Fibroblast of lung (primary cell): ENCODE measurements around the gene VTI1B.

Experiments used
- EZH2 ChIP-seq: IDR thresholded peaks from 2 replicates; pipeline ENCODE4 v1.5.1; 2012; ENCODE audit warnings: low read length, control low read depth, mild to moderate bottlenecking; ENCODE audit errors: missing control alignments
- TF ChIP-seq, protein P1 (sequence below), 2 donors: IDR thresholded peaks in 1 of 2; conservative IDR thresholded peaks in 1 of 2; 1 replicate in 1 of 2; 2 replicates in 1 of 2; pipeline ENCODE4 v1.5.1; 2011 to 2012; ENCODE audit warnings: low read length in 2 of 2, control low read depth in 1 of 2, inconsistent platforms in 1 of 2, low read depth in 1 of 2, mild to moderate bottlenecking in 1 of 2

DNA sequence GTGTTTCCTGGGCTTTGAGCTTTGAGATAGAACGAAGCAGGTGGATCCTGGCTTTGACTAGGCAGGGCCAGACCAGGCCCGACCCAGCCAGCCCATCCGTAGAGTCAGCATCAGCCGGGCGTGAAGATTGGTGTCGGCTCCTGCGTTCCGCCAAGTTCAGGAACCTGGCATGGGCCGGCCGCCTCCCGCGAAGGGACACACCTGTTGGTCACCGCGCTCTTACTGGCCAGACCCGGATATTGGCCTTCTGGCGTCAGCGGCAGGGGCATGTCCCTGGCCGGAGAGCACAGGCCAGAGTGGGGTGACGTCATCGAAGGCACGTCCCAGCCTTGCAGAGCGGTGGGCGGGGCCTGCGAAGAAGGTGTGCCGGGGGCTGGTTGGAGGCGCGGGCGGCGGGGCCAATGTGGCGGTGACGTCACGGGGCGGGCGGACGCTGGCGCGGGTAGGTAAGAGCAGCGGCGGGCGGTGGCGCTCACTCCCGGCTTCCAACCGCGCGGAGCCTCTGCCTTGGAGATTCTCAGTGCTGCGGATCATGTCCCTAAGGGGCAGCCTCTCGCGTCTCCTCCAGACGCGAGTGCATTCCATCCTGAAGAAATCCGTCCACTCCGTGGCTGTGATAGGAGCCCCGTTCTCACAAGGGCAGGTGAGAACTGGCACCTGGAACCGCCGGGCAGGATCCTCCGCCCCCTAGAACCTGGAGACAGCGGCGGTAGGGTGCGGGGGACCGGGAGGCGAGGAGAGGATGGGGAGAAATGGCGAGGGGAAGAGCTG, 54.8 kb downstream of the VTI1B start, which contains the start of gene ARG2:
- TF ChIP-seq EZH2: no peak
- TF ChIP-seq, protein P1, sequence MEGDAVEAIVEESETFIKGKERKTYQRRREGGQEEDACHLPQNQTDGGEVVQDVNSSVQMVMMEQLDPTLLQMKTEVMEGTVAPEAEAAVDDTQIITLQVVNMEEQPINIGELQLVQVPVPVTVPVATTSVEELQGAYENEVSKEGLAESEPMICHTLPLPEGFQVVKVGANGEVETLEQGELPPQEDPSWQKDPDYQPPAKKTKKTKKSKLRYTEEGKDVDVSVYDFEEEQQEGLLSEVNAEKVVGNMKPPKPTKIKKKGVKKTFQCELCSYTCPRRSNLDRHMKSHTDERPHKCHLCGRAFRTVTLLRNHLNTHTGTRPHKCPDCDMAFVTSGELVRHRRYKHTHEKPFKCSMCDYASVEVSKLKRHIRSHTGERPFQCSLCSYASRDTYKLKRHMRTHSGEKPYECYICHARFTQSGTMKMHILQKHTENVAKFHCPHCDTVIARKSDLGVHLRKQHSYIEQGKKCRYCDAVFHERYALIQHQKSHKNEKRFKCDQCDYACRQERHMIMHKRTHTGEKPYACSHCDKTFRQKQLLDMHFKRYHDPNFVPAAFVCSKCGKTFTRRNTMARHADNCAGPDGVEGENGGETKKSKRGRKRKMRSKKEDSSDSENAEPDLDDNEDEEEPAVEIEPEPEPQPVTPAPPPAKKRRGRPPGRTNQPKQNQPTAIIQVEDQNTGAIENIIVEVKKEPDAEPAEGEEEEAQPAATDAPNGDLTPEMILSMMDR (conservative IDR thresholded peaks at IDR 0.05 in 1 of 2, IDR thresholded peaks at IDR 0.05 in 1 of 2; ENCODE audit: low read depth in 1 of 2, low read length in 2 of 2): no peak
